H7 (cell line): ENCODE data around the gene LENG9. TPM values are rescaled to one million over a fixed set of nuclear protein-coding genes. Genes with fewer than 3 reads are reported as not detected.

Source experiments
- DNase-seq: peaks from one replicate; pipeline ENCODE4 v3.0.0; 2012
- H3K27me3 ChIP-seq: 2 replicates; pipeline ENCODE4 v1.6.0; 2011; ENCODE audit warnings: mild to moderate bottlenecking, low read length; ENCODE audit not compliant: control insufficient read depth, insufficient read depth
- H3K36me3 ChIP-seq: replicated peaks from 2 replicates; pipeline ENCODE4 v1.5.1; 2011; ENCODE audit warnings: low read length; ENCODE audit not compliant: control insufficient read depth, insufficient read depth
- H3K4me3 ChIP-seq: 2 replicates; pipeline ENCODE4 v1.5.1; 2011; ENCODE audit warnings: low read depth, mild to moderate bottlenecking, control low read depth, low read length, moderate library complexity; ENCODE audit not compliant: insufficient read depth
- total RNA-seq: library from RNA; depleted of rRNA; stranded (reverse); fragments of >200 nt; shearing (Covaris generic); gene quantifications from 2 replicates; pipeline ENCODE4 v1.2.3, GENCODE V29; 2014

LENG9 gene
- total RNA-seq, 1 experiment from 2014 or later = 3.5 TPM

- H3K4me3 ChIP-seq = no peak overlapping the region
- H3K27me3 ChIP-seq = peaks cover 2% of the 10 kb centered on the region; the same call in 1 of the 2 replicates
- H3K36me3 ChIP-seq = no peaks in the 10 kb centered on the region
- DNase-seq = peak; percentile 80
These were observed 33.9 kb downstream of the LENG9 start for GRCh38 chr19:54429545-54430227.

- peak; percentile 58 for DNase-seq
- Histone ChIP-seq H3K4me3 (no peak overlapping the region), H3K27me3 (peaks cover 2% of the 10 kb centered on the region; the same call in 1 of the 2 replicates), H3K36me3 (no peaks in the 10 kb centered on the region)
These were observed 34.4 kb downstream of the LENG9 start for GRCh38 chr19:54429176-54429495.

- Histone ChIP-seq H3K36me3 (no peaks in the 10 kb centered on the region), H3K27me3 (peaks cover 2% of the 10 kb centered on the region; the same call in 1 of the 2 replicates), H3K4me3 (no peak overlapping the region)
- no peak for DNase-seq
These were observed 35.0 kb downstream of the LENG9 start for GRCh38 chr19:54428323-54429175.

GRCh38 chr19:54427586-54427985 lies 36.0 kb downstream of the LENG9 start:
- H3K36me3 ChIP-seq = no peaks in the 10 kb centered on the region
- no peak for DNase-seq
- peaks cover 2% of the 10 kb centered on the region; the same call in 1 of the 2 replicates for H3K27me3 ChIP-seq
- no peak overlapping the region for H3K4me3 ChIP-seq

- Histone ChIP-seq H3K27me3 (no peaks in the 10 kb centered on the region; the same call in 1 of the 2 replicates), H3K36me3 (no peaks in the 10 kb centered on the region), H3K4me3 (no peak overlapping the region)
- peak; percentile 42 for DNase-seq
These were observed 37.2 kb downstream of the LENG9 start for GRCh38 chr19:54426291-54426931.

- DNase-seq = no peak
- no peak overlapping the region for H3K4me3 ChIP-seq
- no peaks in the 10 kb centered on the region; the same call in 1 of the 2 replicates for H3K27me3 ChIP-seq
- H3K36me3 ChIP-seq = no peaks in the 10 kb centered on the region
These were observed 38.2 kb downstream of the LENG9 start for GRCh38 chr19:54425382-54425723.

- no peak for DNase-seq
- Histone ChIP-seq H3K27me3 (no peaks in the 10 kb centered on the region; the same call in 1 of the 2 replicates), H3K36me3 (no peaks in the 10 kb centered on the region), H3K4me3 (no peak overlapping the region)
These were observed 38.8 kb downstream of the LENG9 start for GRCh38 chr19:54424660-54425381.

- Histone ChIP-seq H3K4me3 (no peak overlapping the region), H3K36me3 (no peaks in the 10 kb centered on the region; the same call in 1 of the 2 replicates)
- no peak for DNase-seq
These were observed 39.4 kb downstream of the LENG9 start for GRCh38 chr19:54424201-54424600.

GRCh38 chr19:54422136-54422535 lies 41.4 kb downstream of the LENG9 start:
- DNase-seq = peak; percentile 85
- H3K36me3 ChIP-seq = no peaks in the 10 kb centered on the region; the same call in 1 of the 2 replicates
- H3K4me3 ChIP-seq = no peak overlapping the region
- H3K27me3 ChIP-seq = peaks cover under 1% of the 10 kb centered on the region

More at GRCh38 chr19:54424201-54424600, 39.4 kb downstream of the LENG9 start:
- no peaks in the 10 kb centered on the region; the same call in 1 of the 2 replicates for H3K27me3 ChIP-seq

- H3K4me3 ChIP-seq = no peak overlapping the region
These were observed 42.1 kb downstream of the LENG9 start for GRCh38 chr19:54421521-54421920.

GRCh38 chr19:54421169-54421516 lies 42.4 kb downstream of the LENG9 start:
- peaks cover 11% of the 10 kb centered on the region for H3K27me3 ChIP-seq
- no peaks in the 10 kb centered on the region; the same call in 1 of the 2 replicates for H3K36me3 ChIP-seq
- H3K4me3 ChIP-seq = no peak overlapping the region
- no peak for DNase-seq

More at GRCh38 chr19:54421521-54421920, 42.1 kb downstream of the LENG9 start:
- H3K36me3 ChIP-seq = no peaks in the 10 kb centered on the region; the same call in 1 of the 2 replicates
- H3K27me3 ChIP-seq = peaks cover 7% of the 10 kb centered on the region
- no peak for DNase-seq

- peak; percentile 97 for DNase-seq
- peak overlapping the region; percentile 34 for H3K4me3 ChIP-seq
- no peaks in the 10 kb centered on the region; the same call in 1 of the 2 replicates for H3K36me3 ChIP-seq
- H3K27me3 ChIP-seq = peaks cover 17% of the 10 kb centered on the region
These were observed 43.0 kb downstream of the LENG9 start for GRCh38 chr19:54420383-54421168.

- Histone ChIP-seq H3K36me3 (no peaks in the 10 kb centered on the region; the same call in 1 of the 2 replicates), H3K4me3 (peak overlapping the region; percentile 34), H3K27me3 (peaks cover 19% of the 10 kb centered on the region)
- DNase-seq = no peak
These were observed 43.6 kb downstream of the LENG9 start for GRCh38 chr19:54420068-54420382.
